Measurements from ENCODE around the gene PPP2R5E.
"Not testable (repeated sequence)": the region's sequence is repeated elsewhere in the genome, so short reads cannot be mapped to it uniquely, and the experiment has no call there.

Gene PPP2R5E

GRCh38 chr14:63375769-63376168 is 167.4 kb downstream of the PPP2R5E start:
- Histone ChIP-seq H3K27me3 (ENCODE audit: control insufficient read depth in 5 of 5, insufficient read depth in 4 of 5, low read length in 5 of 5) (no peaks in the 10 kb centered on the region), H3K9me3 (ENCODE audit: control insufficient read depth in 5 of 5, low read length in 5 of 5) (peaks cover 0 to 2% (median 0%) of the 10 kb centered on the region in 5 donors), H3K4me1 (ENCODE audit: control insufficient read depth in 5 of 5, insufficient read depth in 5 of 5, low read length in 5 of 5) (no peaks in the 10 kb centered on the region), H3K27ac (ENCODE audit: low read depth, low read length) (no peak overlapping the region), H3K9ac (ENCODE audit: low read length in 5 of 5) (no peak overlapping the region), H3K4me3 (ENCODE audit: low read depth in 1 of 5, low read length in 5 of 5) (no peak overlapping the region), H3K36me3 (ENCODE audit: control insufficient read depth in 5 of 5, insufficient read depth in 5 of 5, low read length in 5 of 5) (peaks cover 8 to 28% (median 17%) of the 10 kb centered on the region in 5 donors)

DNA sequence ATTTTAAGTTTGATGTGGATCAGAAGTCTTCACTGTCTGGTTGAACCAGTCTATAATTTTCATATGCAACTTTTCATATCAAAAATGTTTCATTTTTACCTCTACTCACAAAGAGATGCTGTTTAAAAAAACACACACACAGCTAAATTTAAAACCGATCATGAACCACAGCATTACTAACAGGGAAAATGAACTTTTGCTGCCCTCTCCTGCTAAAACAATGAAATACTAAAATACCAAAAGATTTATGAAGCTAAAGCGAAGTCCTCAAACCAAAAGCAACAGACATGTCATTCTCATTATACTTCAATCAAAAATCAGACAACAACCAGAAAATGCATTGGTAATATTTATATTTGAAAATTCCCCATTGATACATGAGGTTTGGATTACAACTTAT is 171.6 kb downstream of the PPP2R5E start:
- not testable (repeated sequence) for H3K27ac ChIP-seq (ENCODE audit: low read depth, low read length)

GRCh38 chr14:63371033-63371432 is 172.1 kb downstream of the PPP2R5E start:
- Histone ChIP-seq H3K4me1 (ENCODE audit: control insufficient read depth in 5 of 5, insufficient read depth in 5 of 5, low read length in 5 of 5) (no peaks in the 10 kb centered on the region), H3K27ac (ENCODE audit: low read depth, low read length) (no peak overlapping the region), H3K4me3 (ENCODE audit: low read depth in 1 of 5, low read length in 5 of 5) (no peak overlapping the region), H3K36me3 (ENCODE audit: control insufficient read depth in 5 of 5, insufficient read depth in 5 of 5, low read length in 5 of 5) (peaks cover 5 to 22% (median 12%) of the 10 kb centered on the region in 5 donors), H3K27me3 (ENCODE audit: control insufficient read depth in 5 of 5, insufficient read depth in 4 of 5, low read length in 5 of 5) (no peaks in the 10 kb centered on the region), H3K9ac (ENCODE audit: low read length in 5 of 5) (no peak overlapping the region), H3K9me3 (ENCODE audit: control insufficient read depth in 5 of 5, low read length in 5 of 5) (peaks cover 0 to 8% (median 2%) of the 10 kb centered on the region in 5 donors)

More for the DNA sequence above, 171.6 kb downstream of the PPP2R5E start:
- H3K4me3 ChIP-seq (ENCODE audit: low read depth in 1 of 5, low read length in 5 of 5); H3K9ac ChIP-seq (ENCODE audit: low read length in 5 of 5); H3K4me1 ChIP-seq (ENCODE audit: control insufficient read depth in 5 of 5, insufficient read depth in 5 of 5, low read length in 5 of 5); H3K9me3 ChIP-seq (ENCODE audit: control insufficient read depth in 5 of 5, low read length in 5 of 5); H3K27me3 ChIP-seq (ENCODE audit: control insufficient read depth in 5 of 5, insufficient read depth in 4 of 5, low read length in 5 of 5): not testable (repeated sequence)
- H3K36me3 ChIP-seq (ENCODE audit: control insufficient read depth in 5 of 5, insufficient read depth in 5 of 5, low read length in 5 of 5) = peaks cover 5 to 22% (median 12%) of the 10 kb centered on the region in 5 donors

DNA sequence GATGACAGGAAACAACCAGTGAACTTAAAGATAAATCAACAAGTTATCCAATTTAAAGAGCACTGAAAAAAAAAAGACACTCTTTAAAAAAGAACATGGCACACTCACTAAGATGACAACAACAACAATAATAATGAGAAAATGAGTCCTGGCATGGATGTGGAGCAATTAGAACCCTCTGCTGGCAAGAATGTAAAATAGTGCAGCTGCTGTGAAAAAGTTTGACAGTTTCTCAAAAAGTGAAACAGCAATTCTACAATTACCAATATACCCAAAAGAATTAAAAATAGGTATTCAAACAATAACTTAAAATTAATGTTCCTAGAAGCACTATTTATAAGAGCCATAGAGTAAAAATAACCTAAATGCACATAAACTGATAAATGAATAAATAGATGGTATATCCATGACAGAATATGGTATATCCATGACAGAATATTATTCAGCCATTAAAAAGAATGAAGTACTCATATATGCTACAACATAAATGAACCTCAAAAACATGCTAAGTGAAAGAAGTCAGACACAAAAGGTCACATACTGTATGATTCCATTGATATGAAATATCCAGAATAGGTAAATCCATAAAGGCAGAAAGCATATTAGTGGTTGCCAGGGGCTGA is 175.3 kb downstream of the PPP2R5E start:
- H3K4me3 ChIP-seq (ENCODE audit: low read depth in 1 of 5, low read length in 5 of 5) = no peak overlapping the region
- peaks cover 0 to 5% (median 0%) of the 10 kb centered on the region in 5 donors for H3K36me3 ChIP-seq (ENCODE audit: control insufficient read depth in 5 of 5, insufficient read depth in 5 of 5, low read length in 5 of 5)
- no peaks in the 10 kb centered on the region for H3K4me1 ChIP-seq (ENCODE audit: control insufficient read depth in 5 of 5, insufficient read depth in 5 of 5, low read length in 5 of 5)
- H3K27me3 ChIP-seq (ENCODE audit: control insufficient read depth in 5 of 5, insufficient read depth in 4 of 5, low read length in 5 of 5) = no peaks in the 10 kb centered on the region
- no peak overlapping the region for H3K9ac ChIP-seq (ENCODE audit: low read length in 5 of 5)
- H3K27ac ChIP-seq (ENCODE audit: low read depth, low read length) = no peak overlapping the region
- peaks cover 2 to 16% (median 5%) of the 10 kb centered on the region in 5 donors for H3K9me3 ChIP-seq (ENCODE audit: control insufficient read depth in 5 of 5, low read length in 5 of 5)

- Histone ChIP-seq H3K36me3 (ENCODE audit: control insufficient read depth in 5 of 5, insufficient read depth in 5 of 5, low read length in 5 of 5) (no peaks in the 10 kb centered on the region), H3K9ac (ENCODE audit: low read length in 5 of 5) (no peak overlapping the region), H3K27me3 (ENCODE audit: control insufficient read depth in 5 of 5, insufficient read depth in 4 of 5, low read length in 5 of 5) (no peaks in the 10 kb centered on the region), H3K9me3 (ENCODE audit: control insufficient read depth in 5 of 5, low read length in 5 of 5) (peaks cover 0 to 9% (median 3%) of the 10 kb centered on the region in 5 donors), H3K4me1 (ENCODE audit: control insufficient read depth in 5 of 5, insufficient read depth in 5 of 5, low read length in 5 of 5) (peaks cover 0 to 6% (median 0%) of the 10 kb centered on the region in 5 donors), H3K27ac (ENCODE audit: low read depth, low read length) (no peak overlapping the region), H3K4me3 (ENCODE audit: low read depth in 1 of 5, low read length in 5 of 5) (no peak overlapping the region)
Observed at GRCh38 chr14:63362389-63362819, 180.8 kb downstream of the PPP2R5E start.

DNA sequence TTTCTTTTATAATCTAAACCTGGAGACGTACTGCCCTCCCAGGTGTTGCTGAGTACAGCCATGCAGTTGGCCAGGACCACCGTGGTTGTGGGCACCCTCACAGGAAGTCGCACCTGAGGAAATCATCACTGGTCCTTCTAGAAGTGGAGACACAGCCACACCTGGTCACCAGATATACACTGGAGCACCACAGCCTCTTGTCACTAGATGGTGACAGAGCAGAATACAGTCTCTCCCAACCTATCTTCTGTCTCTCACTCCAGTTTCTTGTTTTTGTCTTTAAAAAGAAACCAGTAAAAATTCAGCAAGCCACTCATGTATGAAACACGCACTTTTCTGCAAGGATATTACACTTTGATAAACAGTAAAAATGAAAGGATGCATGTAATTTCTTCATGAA is 181.4 kb downstream of the PPP2R5E start:
- Histone ChIP-seq H3K9me3 (ENCODE audit: control insufficient read depth in 5 of 5, low read length in 5 of 5) (peaks cover 0 to 9% (median 3%) of the 10 kb centered on the region in 5 donors), H3K27me3 (ENCODE audit: control insufficient read depth in 5 of 5, insufficient read depth in 4 of 5, low read length in 5 of 5) (no peaks in the 10 kb centered on the region), H3K9ac (ENCODE audit: low read length in 5 of 5) (no peak overlapping the region), H3K4me3 (ENCODE audit: low read depth in 1 of 5, low read length in 5 of 5) (no peak overlapping the region), H3K36me3 (ENCODE audit: control insufficient read depth in 5 of 5, insufficient read depth in 5 of 5, low read length in 5 of 5) (no peaks in the 10 kb centered on the region), H3K4me1 (ENCODE audit: control insufficient read depth in 5 of 5, insufficient read depth in 5 of 5, low read length in 5 of 5) (peaks cover 0 to 6% (median 0%) of the 10 kb centered on the region in 5 donors), H3K27ac (ENCODE audit: low read depth, low read length) (no peak overlapping the region)

DNA sequence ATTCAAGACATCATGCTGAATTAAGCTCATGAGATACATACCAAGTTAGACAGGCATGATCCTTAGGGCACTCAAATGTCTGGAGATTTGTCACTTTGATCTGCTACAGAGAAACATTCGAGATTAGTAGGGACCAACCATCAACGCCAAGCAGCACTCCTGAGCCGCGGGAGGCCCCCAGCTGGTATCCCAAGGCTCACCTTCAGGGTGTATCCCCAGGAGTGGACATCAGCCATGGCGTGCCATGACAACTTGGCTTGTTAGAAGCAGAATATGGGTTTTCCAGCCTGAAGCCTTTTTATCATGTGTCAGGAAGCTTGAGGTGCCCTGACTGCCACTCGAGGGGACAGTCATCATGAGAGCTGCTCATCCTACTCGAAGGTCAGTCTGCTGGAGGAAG is 185.3 kb downstream of the PPP2R5E start:
- Histone ChIP-seq H3K9me3 (ENCODE audit: control insufficient read depth in 5 of 5, low read length in 5 of 5) (peaks cover 0 to under 1% (median 0%) of the 10 kb centered on the region in 5 donors), H3K36me3 (ENCODE audit: control insufficient read depth in 5 of 5, insufficient read depth in 5 of 5, low read length in 5 of 5) (no peaks in the 10 kb centered on the region), H3K27me3 (ENCODE audit: control insufficient read depth in 5 of 5, insufficient read depth in 4 of 5, low read length in 5 of 5) (peaks cover 0 to 3% (median 0%) of the 10 kb centered on the region in 5 donors), H3K4me1 (ENCODE audit: control insufficient read depth in 5 of 5, insufficient read depth in 5 of 5, low read length in 5 of 5) (peaks cover 0 to 6% (median 0%) of the 10 kb centered on the region in 5 donors), H3K9ac (ENCODE audit: low read length in 5 of 5) (no peak overlapping the region), H3K4me3 (ENCODE audit: low read depth in 1 of 5, low read length in 5 of 5) (no peak overlapping the region), H3K27ac (ENCODE audit: low read depth, low read length) (no peak overlapping the region)

- Histone ChIP-seq H3K27me3 (ENCODE audit: control insufficient read depth in 5 of 5, insufficient read depth in 4 of 5, low read length in 5 of 5) (no peaks in the 10 kb centered on the region), H3K27ac (ENCODE audit: low read depth, low read length) (no peak overlapping the region), H3K4me1 (ENCODE audit: control insufficient read depth in 5 of 5, insufficient read depth in 5 of 5, low read length in 5 of 5) (peaks cover 0 to 8% (median 0%) of the 10 kb centered on the region in 5 donors), H3K9ac (ENCODE audit: low read length in 5 of 5) (no peak overlapping the region), H3K36me3 (ENCODE audit: control insufficient read depth in 5 of 5, insufficient read depth in 5 of 5, low read length in 5 of 5) (no peaks in the 10 kb centered on the region), H3K4me3 (ENCODE audit: low read depth in 1 of 5, low read length in 5 of 5) (no peak overlapping the region), H3K9me3 (ENCODE audit: control insufficient read depth in 5 of 5, low read length in 5 of 5) (peaks cover 0 to 6% (median 0%) of the 10 kb centered on the region in 5 donors)
Observed at GRCh38 chr14:63345826-63346225, 197.4 kb downstream of the PPP2R5E start.

DNA sequence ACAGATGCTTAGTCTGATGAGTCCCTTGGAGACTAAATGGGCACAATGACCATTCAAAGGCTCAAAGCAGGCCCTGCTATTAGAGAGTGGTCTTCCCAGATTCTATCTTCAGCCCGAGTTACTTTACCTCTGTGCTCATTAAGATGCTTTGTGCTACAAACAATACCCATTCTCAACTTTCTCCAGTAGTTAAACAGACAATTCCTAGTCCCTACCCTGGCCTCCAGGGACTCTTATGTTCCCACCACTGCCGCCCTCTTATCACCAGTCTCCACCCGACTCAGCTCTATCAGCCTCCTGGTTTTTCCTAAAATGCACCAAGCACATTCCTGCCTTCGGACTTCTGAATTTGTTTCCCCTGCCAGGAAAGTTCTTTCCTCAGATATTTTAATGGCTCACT is 198.8 kb downstream of the PPP2R5E start:
- Histone ChIP-seq H3K9me3 (ENCODE audit: control insufficient read depth in 5 of 5, low read length in 5 of 5) (peaks cover 0 to 6% (median 0%) of the 10 kb centered on the region in 5 donors), H3K27me3 (ENCODE audit: control insufficient read depth in 5 of 5, insufficient read depth in 4 of 5, low read length in 5 of 5) (no peaks in the 10 kb centered on the region), H3K4me1 (ENCODE audit: control insufficient read depth in 5 of 5, insufficient read depth in 5 of 5, low read length in 5 of 5) (peaks cover 0 to 8% (median 0%) of the 10 kb centered on the region in 5 donors), H3K4me3 (ENCODE audit: low read depth in 1 of 5, low read length in 5 of 5) (no peak overlapping the region), H3K36me3 (ENCODE audit: control insufficient read depth in 5 of 5, insufficient read depth in 5 of 5, low read length in 5 of 5) (no peaks in the 10 kb centered on the region), H3K9ac (ENCODE audit: low read length in 5 of 5) (no peak overlapping the region), H3K27ac (ENCODE audit: low read depth, low read length) (no peak overlapping the region)

DNA sequence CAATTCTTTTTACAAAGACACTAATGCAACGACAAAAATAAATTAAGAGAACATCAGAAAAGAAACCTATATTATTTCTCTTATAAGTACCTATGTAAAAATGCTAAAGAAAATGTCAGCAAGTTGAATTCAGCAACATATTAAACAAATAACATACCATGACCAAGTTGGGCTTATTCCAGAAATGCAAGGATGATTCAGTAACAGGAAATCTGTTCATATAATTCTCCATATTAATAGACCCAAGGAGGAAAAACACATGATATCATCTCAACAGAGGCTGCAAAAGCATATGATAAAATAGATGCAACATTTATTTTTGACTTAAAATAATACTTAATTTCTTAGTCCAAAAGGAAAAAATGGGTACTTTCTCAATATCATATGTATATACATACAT is 199.3 kb downstream of the PPP2R5E start:
- Histone ChIP-seq H3K4me3 (ENCODE audit: low read depth in 1 of 5, low read length in 5 of 5) (no peak overlapping the region), H3K27ac (ENCODE audit: low read depth, low read length) (no peak overlapping the region), H3K36me3 (ENCODE audit: control insufficient read depth in 5 of 5, insufficient read depth in 5 of 5, low read length in 5 of 5) (no peaks in the 10 kb centered on the region), H3K27me3 (ENCODE audit: control insufficient read depth in 5 of 5, insufficient read depth in 4 of 5, low read length in 5 of 5) (no peaks in the 10 kb centered on the region), H3K9me3 (ENCODE audit: control insufficient read depth in 5 of 5, low read length in 5 of 5) (peaks cover 0 to 6% (median 0%) of the 10 kb centered on the region in 5 donors), H3K9ac (ENCODE audit: low read length in 5 of 5) (no peak overlapping the region), H3K4me1 (ENCODE audit: control insufficient read depth in 5 of 5, insufficient read depth in 5 of 5, low read length in 5 of 5) (peaks cover 0 to 8% (median 0%) of the 10 kb centered on the region in 5 donors)

Measured in subcutaneous abdominal adipose tissue (tissue), 5 donors.